ENCODE measurements around the gene OSBPL1A.

Gene OSBPL1A

GRCh38 chr18:24333084-24333483 lies 64.5 kb downstream of the OSBPL1A start:
- DNase-seq: no peak

GRCh38 chr18:24326211-24326610 lies 71.4 kb downstream of the OSBPL1A start:
- DNase-seq: no peak

GRCh38 chr18:24322584-24323136 lies 75.0 kb downstream of the OSBPL1A start:
- no peak for DNase-seq

GRCh38 chr18:24321071-24321470 lies 76.6 kb downstream of the OSBPL1A start:
- DNase-seq: no peak

DNA sequence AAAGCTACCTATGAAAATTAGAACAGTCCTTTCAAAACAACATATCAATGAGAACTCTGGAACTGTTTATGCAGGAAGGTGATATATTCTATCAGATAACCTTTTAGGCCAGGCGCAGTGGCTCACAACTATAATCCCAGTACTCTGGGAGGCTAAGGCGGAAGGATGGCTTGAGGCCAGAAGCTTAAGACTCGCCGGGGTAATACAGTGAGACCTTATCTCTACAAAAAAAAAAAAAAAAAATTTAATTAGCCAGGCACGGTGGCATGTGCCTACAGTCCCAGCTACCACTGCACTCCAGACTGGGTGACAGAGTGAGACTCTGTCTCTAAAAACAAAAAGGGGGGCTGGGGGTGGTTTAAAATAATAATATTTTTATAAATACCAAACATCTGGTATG lies 77.9 kb downstream of the OSBPL1A start:
- DNase-seq: no peak

- DNase-seq: no peak
Observed at GRCh38 chr18:24317370-24317769, 80.3 kb downstream of the OSBPL1A start.

DNA sequence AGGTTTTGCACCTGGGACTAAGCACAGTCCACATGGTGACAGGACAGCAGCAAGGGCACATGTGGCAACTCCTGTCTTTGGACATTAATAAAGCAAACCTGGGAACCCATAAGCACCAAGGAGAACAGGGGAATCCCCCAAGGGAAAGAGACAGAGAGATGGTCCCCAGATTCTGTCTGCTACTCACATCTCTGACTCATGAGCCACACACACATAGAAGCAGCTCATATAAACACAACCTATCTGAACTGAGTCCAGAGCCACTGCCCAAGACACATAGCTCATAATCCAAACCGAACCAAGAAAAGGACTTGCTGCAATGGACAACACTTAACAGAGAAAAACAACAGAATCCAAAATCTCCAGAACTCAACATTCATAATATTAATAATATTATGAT lies 82.5 kb downstream of the OSBPL1A start:
- no peak for DNase-seq

GRCh38 chr18:24306201-24306600 lies 91.4 kb downstream of the OSBPL1A start:
- no peak for DNase-seq

DNA sequence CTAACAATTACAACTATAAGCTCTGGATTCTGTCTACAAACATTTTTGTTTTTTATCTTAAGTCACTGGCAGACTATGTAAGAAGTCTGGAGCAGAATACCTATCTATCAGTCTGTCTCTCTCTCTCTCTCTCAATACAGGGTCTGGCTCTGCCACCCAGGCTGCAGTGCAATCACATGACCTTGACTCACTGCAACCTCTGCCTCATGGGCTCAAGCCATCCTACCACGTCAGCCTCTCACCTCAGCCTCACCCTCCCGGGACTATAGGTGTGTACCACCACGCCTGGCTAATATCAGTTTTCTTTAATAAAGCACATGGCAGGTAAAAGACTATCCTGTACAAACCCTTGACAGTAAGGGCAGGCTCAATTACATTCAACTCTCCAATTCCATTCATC lies 96.9 kb downstream of the OSBPL1A start:
- DNase-seq: no peak

GRCh38 chr18:24296276-24296675 lies 101.3 kb downstream of the OSBPL1A start:
- DNase-seq: no peak

GRCh38 chr18:24293254-24293653 lies 104.4 kb downstream of the OSBPL1A start:
- DNase-seq: no peak

- no peak for DNase-seq
Observed at GRCh38 chr18:24278591-24278990, 119.0 kb downstream of the OSBPL1A start.

DNA sequence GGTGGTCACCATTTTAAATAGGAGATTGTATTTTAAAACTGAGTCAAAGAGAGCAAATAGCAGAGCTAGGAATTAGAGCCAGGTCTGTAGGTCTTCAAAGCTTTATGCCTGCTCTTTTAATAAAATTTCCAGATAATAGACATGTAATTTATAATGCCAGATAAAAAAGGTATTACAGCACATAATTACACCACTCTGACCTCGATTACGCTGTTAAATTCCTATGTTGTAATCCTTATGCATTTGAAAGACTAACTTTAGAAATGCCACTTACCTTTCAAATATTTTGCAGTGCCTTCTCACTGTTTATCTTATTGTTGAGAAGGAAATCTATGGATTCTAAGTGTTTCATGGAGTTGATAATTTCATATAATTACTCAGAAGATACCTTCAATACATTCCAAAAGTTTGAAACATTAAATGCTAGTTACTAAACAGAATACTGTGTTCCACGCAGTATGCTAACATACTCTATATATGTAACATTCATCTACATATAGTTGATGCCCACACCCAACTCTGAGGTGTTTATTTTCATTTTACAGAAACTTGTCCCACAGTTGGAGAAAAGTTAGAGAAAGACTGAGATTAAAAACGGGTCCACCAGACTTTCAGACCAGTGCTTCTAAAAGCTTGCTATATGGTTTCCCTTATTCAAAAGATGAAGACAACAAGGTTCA lies 120.0 kb downstream of the OSBPL1A start:
- no peak for DNase-seq

DNA sequence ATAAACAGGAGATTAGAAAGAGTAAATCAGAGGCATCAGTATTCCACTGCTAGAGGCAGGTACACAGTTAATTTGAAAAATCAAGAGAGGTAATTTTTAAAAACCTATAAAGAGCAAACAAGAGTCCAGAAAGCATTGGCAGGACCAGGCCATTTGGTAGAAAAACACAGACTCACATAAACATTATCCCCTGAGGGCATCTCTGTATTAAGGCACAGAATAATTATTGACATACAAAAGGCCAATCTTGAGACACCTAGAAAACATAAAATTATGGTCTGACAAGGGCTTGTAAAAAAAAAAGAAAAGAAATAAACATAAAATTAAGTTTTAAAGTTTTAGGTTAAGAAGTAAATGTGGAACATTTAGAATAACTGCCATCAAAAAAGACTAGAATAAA lies 120.6 kb downstream of the OSBPL1A start:
- DNase-seq: no peak

DNA sequence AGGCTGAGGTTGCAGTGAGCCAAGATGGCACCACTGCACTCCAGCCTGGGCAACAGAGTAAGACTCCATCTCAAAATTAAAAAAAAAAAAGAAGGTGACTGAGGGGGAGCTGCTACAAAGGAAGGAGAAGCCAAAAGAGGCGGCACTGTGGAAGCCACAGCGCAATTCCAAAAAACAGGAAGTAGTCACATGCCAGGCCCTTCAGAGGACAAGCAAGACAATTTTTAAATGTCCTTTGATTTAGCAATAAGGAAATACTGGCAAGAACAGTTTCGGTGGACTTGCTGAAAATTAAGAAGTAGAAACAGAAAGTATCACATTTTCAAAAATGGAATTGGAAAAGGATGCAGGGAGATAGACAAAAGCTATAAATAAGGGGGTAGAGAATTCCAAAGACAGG lies 122.8 kb downstream of the OSBPL1A start:
- no peak for DNase-seq

- no peak for DNase-seq
Observed at GRCh38 chr18:24273596-24273995, 124.0 kb downstream of the OSBPL1A start.

GRCh38 chr18:24272229-24272525 lies 125.4 kb downstream of the OSBPL1A start:
- no peak for DNase-seq

DNA sequence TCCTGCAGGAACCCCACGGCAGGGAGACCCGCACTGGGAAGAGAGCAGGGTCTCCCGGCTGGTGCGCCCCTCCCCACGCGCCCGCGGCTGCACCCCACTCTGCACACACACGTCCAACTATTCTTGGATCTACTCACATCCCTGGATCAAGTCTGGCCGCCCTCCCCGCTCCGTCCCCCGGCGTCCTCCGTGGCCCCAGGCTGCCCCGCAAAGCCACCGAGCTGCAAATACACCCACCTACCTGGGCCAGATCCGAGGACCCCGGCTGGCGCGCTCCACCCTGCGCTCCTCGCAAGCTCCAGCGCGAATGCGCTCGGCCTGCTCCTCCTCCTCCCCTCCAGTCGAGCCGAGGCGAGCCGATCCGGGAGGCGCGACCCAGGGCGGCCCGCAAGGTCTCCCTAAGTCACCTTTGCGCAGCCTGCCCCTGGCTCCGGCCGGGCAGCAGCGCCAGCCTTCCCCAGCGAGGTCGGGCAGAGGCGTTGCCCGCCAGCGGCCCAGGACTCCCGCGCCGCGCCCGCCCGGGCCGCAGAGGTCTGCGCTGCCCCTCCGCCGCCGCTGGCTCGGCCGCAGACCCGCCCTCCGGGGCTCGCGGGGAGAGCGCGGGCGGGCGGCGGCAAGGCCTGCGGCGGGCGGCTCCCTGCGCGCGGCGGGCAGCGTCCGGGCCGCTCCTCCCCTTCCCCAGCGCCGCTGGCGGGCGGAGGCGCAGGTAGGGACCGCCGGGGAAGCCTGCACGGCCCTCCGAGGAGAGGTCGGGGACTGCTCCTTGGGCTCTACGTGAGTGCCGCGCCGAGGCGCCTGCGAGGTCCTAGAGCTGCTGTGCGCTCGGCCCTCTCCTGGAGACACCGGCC lies 126.0 kb downstream of the OSBPL1A start:
- DNase-seq: no peak

GRCh38 chr18:24270937-24271380 lies 126.7 kb downstream of the OSBPL1A start:
- DNase-seq: no peak

- DNase-seq: no peak
Observed at GRCh38 chr18:24270358-24270936, 127.2 kb downstream of the OSBPL1A start.

DNA sequence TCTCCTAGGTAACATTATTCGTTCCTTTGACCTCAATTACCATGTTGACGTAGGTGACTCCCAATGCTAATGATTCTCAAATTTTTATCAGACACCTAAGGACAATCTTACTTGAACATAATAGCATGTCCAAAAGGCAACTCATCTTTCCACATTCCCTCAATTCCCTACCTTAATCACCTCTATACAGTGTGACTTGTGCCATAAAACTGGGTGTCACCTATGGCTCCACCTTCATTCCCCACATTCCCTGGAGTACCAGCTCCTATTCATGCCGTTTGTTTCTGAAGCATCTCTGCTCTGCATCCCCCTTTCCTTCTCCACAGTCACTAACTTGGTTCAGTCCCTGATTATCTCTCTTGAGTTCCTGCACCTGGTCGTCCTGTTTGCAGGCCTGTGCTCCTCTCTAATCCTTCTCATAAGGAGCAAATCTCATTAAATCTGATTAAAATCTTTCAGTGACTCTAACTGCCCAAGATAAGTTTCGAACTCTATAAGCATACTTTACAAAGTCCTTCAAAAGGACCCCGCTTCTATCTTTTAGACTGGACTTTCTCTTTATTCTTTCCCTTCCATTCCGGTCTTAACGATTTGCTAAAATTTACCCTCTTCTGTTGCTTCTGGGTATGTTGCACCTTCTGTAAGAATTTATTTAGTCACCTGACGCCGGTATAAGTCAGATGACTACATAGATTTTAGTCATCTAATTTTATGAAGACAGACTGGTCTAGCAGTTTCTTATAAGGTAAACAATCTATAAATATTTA lies 128.7 kb downstream of the OSBPL1A start:
- no peak for DNase-seq

DNA sequence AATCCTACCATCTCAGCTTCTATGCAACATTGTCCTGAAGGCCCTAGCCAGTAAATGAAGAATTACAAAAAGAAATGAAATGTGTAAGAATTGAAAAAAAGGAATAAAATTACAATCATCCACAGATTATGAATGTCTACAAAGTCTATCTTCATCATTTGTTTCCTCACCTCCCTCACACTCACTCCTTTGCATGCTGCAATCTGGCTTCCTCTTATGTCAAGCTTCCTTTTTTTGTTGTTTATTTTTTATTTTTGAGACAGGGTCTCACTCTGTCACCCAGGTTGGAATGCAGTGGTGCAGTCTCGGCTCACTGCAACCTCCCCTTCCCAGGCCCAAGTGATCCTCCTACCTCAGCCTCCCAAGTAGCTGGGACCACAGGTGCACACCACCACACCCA lies 129.7 kb downstream of the OSBPL1A start:
- no peak for DNase-seq

GRCh38 chr18:24266131-24266530 lies 131.5 kb downstream of the OSBPL1A start:
- no peak for DNase-seq
